H9 (cell line): ENCODE results near the gene PHF21A. TPM values are rescaled to one million over a fixed set of nuclear protein-coding genes. Genes with fewer than 3 reads are reported as not detected.

ENCODE experiments used
- DNase-seq: peaks from one replicate; pipeline ENCODE4 v3.0.0-alpha.2; 2017
- H2AFZ ChIP-seq: one replicate; pipeline ENCODE4 v1.6.1; 2013; ENCODE audit warnings: mild to moderate bottlenecking, low read length, control low read depth, moderate library complexity
- H2AK5ac ChIP-seq: 2 replicates; pipeline ENCODE4 v1.6.1; 2013; ENCODE audit warnings: low read length, control low read depth, mixed read lengths; ENCODE audit not compliant: insufficient read length
- H2BK120ac ChIP-seq: one replicate; pipeline ENCODE4 v1.6.1; 2013; ENCODE audit warnings: low read depth, mild to moderate bottlenecking, low read length, control low read depth, inconsistent platforms; ENCODE audit not compliant: poor library complexity, severe bottlenecking
- H2BK12ac ChIP-seq: 2 replicates; pipeline ENCODE4 v1.6.1; 2013; ENCODE audit warnings: low read length, control low read depth, mixed read lengths, low read depth; ENCODE audit not compliant: insufficient read length
- H2BK15ac ChIP-seq: 2 replicates; pipeline ENCODE4 v1.6.1; 2013; ENCODE audit warnings: low read depth, low read length, control low read depth
- H2BK20ac ChIP-seq: one replicate; pipeline ENCODE4 v1.6.1; 2013; ENCODE audit warnings: low read depth, mild to moderate bottlenecking, low read length, control low read depth, inconsistent platforms; ENCODE audit not compliant: poor library complexity, severe bottlenecking
- H2BK5ac ChIP-seq: 2 replicates; pipeline ENCODE4 v1.6.1; 2013; ENCODE audit warnings: low read length, control low read depth, mixed read lengths; ENCODE audit not compliant: insufficient read length
- H3K14ac ChIP-seq: 2 replicates; pipeline ENCODE4 v1.6.1; 2013; ENCODE audit warnings: low read length, control low read depth; ENCODE audit not compliant: insufficient read depth
- H3K18ac ChIP-seq: 2 replicates; pipeline ENCODE4 v1.6.1; 2013; ENCODE audit warnings: low read depth, mild to moderate bottlenecking, mixed read lengths, low read length, control low read depth; ENCODE audit not compliant: insufficient read length
- H3K23ac ChIP-seq: 2 replicates; pipeline ENCODE4 v1.6.1; 2013; ENCODE audit warnings: low read length, control low read depth, mixed read lengths, low read depth; ENCODE audit not compliant: insufficient read length
- H3K23me2 ChIP-seq: 2 replicates; pipeline ENCODE4 v1.6.1; 2013; ENCODE audit warnings: low read depth, mild to moderate bottlenecking, mixed read lengths, low read length, control low read depth; ENCODE audit not compliant: insufficient read length, poor library complexity, severe bottlenecking
- H3K27ac ChIP-seq: 2 replicates; pipeline ENCODE4 v1.5.1; 2013; ENCODE audit warnings: low read length, control low read depth, mixed read lengths, low read depth; ENCODE audit not compliant: insufficient read length
- H3K27me3 ChIP-seq: 2 replicates; pipeline ENCODE4 v1.6.1; 2013; ENCODE audit warnings: low read length, control low read depth, inconsistent platforms; ENCODE audit not compliant: insufficient read depth
- H3K4ac ChIP-seq: 2 replicates; pipeline ENCODE4 v1.6.1; 2013; ENCODE audit warnings: low read depth, mild to moderate bottlenecking, control low read depth, inconsistent platforms, low read length, moderate library complexity
- H3K4me1 ChIP-seq: 2 replicates; pipeline ENCODE4 v1.6.1; 2013; ENCODE audit warnings: low read length, control low read depth, inconsistent platforms; ENCODE audit not compliant: insufficient read depth
- H3K4me2 ChIP-seq: 2 replicates; pipeline ENCODE4 v1.6.1; 2013; ENCODE audit warnings: low read length, control low read depth, mixed read lengths; ENCODE audit not compliant: insufficient read length, insufficient read depth
- H3K56ac ChIP-seq: 2 replicates; pipeline ENCODE4 v1.6.1; 2013; ENCODE audit warnings: low read depth, mild to moderate bottlenecking, mixed read lengths, low read length, control low read depth; ENCODE audit not compliant: insufficient read length
- H3K79me1 ChIP-seq: 2 replicates; pipeline ENCODE4 v1.6.1; 2013; ENCODE audit warnings: low read depth, mild to moderate bottlenecking, moderate library complexity, low read length, control low read depth, inconsistent platforms; ENCODE audit not compliant: insufficient read depth, poor library complexity, severe bottlenecking
- H3K79me2 ChIP-seq: 2 replicates; pipeline ENCODE4 v1.6.1; 2013; ENCODE audit warnings: low read length, control low read depth, inconsistent platforms; ENCODE audit not compliant: insufficient read depth
- H3K9ac ChIP-seq: 2 replicates; pipeline ENCODE4 v1.6.1; 2013; ENCODE audit warnings: low read length, control low read depth, mixed read lengths; ENCODE audit not compliant: insufficient read length; ENCODE audit errors: extremely low read depth
- H3K9me3 ChIP-seq: one replicate; pipeline ENCODE4 v1.6.1; 2013; ENCODE audit warnings: low read depth, low read length, inconsistent platforms; ENCODE audit not compliant: control insufficient read depth
- H3T11ph ChIP-seq: one replicate; pipeline ENCODE4 v1.6.1; 2013; ENCODE audit warnings: mild to moderate bottlenecking, low read length, control low read depth, inconsistent platforms
- H4K20me1 ChIP-seq: one replicate; pipeline ENCODE4 v1.6.1; 2013; ENCODE audit not compliant: control insufficient read depth, insufficient read length, insufficient read depth
- H4K5ac ChIP-seq: 2 replicates; pipeline ENCODE4 v1.6.1; 2013; ENCODE audit warnings: low read depth, mild to moderate bottlenecking, mixed read lengths, low read length, control low read depth; ENCODE audit not compliant: insufficient read length
- H4K8ac ChIP-seq: replicated peaks from 2 replicates; pipeline ENCODE4 v1.6.1; 2013; ENCODE audit warnings: low read length, control low read depth, mixed read lengths, low read depth; ENCODE audit not compliant: insufficient read length
- H4K91ac ChIP-seq: 2 replicates; pipeline ENCODE4 v1.6.1; 2013; ENCODE audit warnings: low read depth, mild to moderate bottlenecking, moderate library complexity, mixed read lengths, low read length, control low read depth; ENCODE audit not compliant: insufficient read length
- H3K27ac Mint-ChIP-seq, 3 experiments: 2 replicates in 2 of 3; 3 replicates in 1 of 3; pipeline ENCODE4 v1.8.0; 2020 to 2021; ENCODE audit warnings: mixed read lengths in 3 of 3, mild to moderate bottlenecking in 1 of 3, moderate library complexity in 1 of 3
- H3K27me3 Mint-ChIP-seq: 2 replicates; pipeline ENCODE4 v1.8.0; 2021; ENCODE audit warnings: low read depth, mild to moderate bottlenecking, moderate library complexity, mixed read lengths
- H3K36me3 Mint-ChIP-seq, 3 experiments: 2 replicates in 2 of 3; 3 replicates in 1 of 3; pipeline ENCODE4 v1.8.0; 2020 to 2021; ENCODE audit warnings: low read depth in 3 of 3, mixed read lengths in 3 of 3; ENCODE audit not compliant: insufficient read depth in 1 of 3
- H3K4me1 Mint-ChIP-seq, 2 experiments: 2 replicates each; pipeline ENCODE4 v1.8.0; 2020; ENCODE audit warnings: mixed read lengths in 2 of 2
- H3K4me3 Mint-ChIP-seq, 2 experiments: 2 replicates in 1 of 2; 3 replicates in 1 of 2; pipeline ENCODE4 v1.8.0; 2020 to 2021; ENCODE audit warnings: mild to moderate bottlenecking in 2 of 2, mixed read lengths in 2 of 2, moderate library complexity in 1 of 2
- H3K9me3 Mint-ChIP-seq, 2 experiments: 2 replicates in 1 of 2; 3 replicates in 1 of 2; pipeline ENCODE4 v1.8.0; 2020; ENCODE audit warnings: mild to moderate bottlenecking in 2 of 2, mixed read lengths in 2 of 2, moderate library complexity in 1 of 2
- WGBS: extraction: QIAGEN DNeasy Blood & Tissue Kit; methylation state at CpG from one replicate; pipeline ENCODE4 v1.1.7; 2013; ENCODE audit warnings: missing lambda C conversion rate, low lambda C conversion rate, mixed read lengths; ENCODE audit not compliant: insufficient read length; ENCODE audit errors: extremely low coverage; 5-methylcytosine and 5-hydroxymethylcytosine counted together
- total RNA-seq: library from RNA; stranded (reverse); gene quantifications from 2 replicates; pipeline ENCODE4 v1.2.1, GENCODE V29; 2021
- TF ChIP-seq, protein P1 (sequence below): fragments of 200-600 bp; sonication (generic); conservative IDR thresholded peaks from 3 replicates; pipeline ENCODE4 v1.8.0; 2021; ENCODE audit warnings: antibody characterized with exemption, mild to moderate bottlenecking

Gene PHF21A
- total RNA-seq, 1 experiment from 2014 or later: 33.8 TPM

DNA sequence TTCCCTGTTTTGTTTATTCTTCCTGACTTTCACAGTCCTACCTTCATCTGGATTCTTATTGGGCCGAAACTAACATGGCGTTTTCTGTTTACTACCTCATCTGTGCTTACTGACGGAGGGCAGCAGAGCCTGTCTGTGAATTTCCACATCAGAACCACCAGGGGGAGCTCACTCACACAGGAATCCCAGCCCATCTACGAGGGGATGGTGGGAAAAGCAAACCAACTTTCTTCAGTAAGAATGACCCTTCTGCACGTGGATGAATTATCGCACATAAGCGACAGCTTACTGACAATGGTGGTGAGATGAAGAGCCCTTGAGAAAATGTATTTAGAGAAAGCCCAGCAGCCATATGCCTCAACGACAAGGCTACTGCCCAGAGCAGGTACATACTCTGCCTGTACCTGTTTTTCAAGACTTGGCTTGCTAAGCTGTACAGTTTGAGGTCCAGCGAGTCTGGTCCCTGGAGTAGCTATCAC, 156.3 kb downstream of the PHF21A start:
- H2BK15ac ChIP-seq: no peak overlapping the region
- no peak overlapping the region for H2AFZ ChIP-seq
- H4K5ac ChIP-seq: no peak overlapping the region
- H3K27me3 ChIP-seq: no peaks in the 10 kb centered on the region
- peak; percentile 76 for DNase-seq
- H4K91ac ChIP-seq: no peak overlapping the region
- no CpG with 5 or more reads among the region's 9 CpGs for WGBS
- Mint-ChIP-seq H3K36me3 (peaks cover 7 to 32% (median 23%) of the 10 kb centered on the region in 3 experiments; a peak in 5 of 7 replicates), H3K27me3 (no peaks in the 10 kb centered on the region), H3K27ac (no peak overlapping the region), H3K4me3 (no peak overlapping the region), H3K9me3 (no peaks in the 10 kb centered on the region), H3K4me1 (no peaks in the 10 kb centered on the region)
- no peak overlapping the region for H2BK5ac ChIP-seq
- H3K4me2 ChIP-seq: no peak overlapping the region
- no peaks in the 10 kb centered on the region for H3K79me2 ChIP-seq
- H2AK5ac ChIP-seq: no peak overlapping the region
- H3K23ac ChIP-seq: no peak overlapping the region
- no peak overlapping the region for H2BK12ac ChIP-seq
- H3K27ac ChIP-seq: no peak overlapping the region
- no peak overlapping the region for H4K8ac ChIP-seq
- no peaks in the 10 kb centered on the region for H3K23me2 ChIP-seq
- H3K56ac ChIP-seq: no peak overlapping the region
- no peaks in the 10 kb centered on the region for H3K4me1 ChIP-seq
- no peaks in the 10 kb centered on the region for H3K9me3 ChIP-seq
- no peak overlapping the region for H3K9ac ChIP-seq
- no peak overlapping the region for H3K14ac ChIP-seq
- no peaks in the 10 kb centered on the region for H3K79me1 ChIP-seq
- H4K20me1 ChIP-seq: no peaks in the 10 kb centered on the region
- H3T11ph ChIP-seq: no peak overlapping the region
- H3K18ac ChIP-seq: no peak overlapping the region
- no peak overlapping the region for H3K4ac ChIP-seq
- no peak overlapping the region for H2BK120ac ChIP-seq
- TF ChIP-seq, protein P1, sequence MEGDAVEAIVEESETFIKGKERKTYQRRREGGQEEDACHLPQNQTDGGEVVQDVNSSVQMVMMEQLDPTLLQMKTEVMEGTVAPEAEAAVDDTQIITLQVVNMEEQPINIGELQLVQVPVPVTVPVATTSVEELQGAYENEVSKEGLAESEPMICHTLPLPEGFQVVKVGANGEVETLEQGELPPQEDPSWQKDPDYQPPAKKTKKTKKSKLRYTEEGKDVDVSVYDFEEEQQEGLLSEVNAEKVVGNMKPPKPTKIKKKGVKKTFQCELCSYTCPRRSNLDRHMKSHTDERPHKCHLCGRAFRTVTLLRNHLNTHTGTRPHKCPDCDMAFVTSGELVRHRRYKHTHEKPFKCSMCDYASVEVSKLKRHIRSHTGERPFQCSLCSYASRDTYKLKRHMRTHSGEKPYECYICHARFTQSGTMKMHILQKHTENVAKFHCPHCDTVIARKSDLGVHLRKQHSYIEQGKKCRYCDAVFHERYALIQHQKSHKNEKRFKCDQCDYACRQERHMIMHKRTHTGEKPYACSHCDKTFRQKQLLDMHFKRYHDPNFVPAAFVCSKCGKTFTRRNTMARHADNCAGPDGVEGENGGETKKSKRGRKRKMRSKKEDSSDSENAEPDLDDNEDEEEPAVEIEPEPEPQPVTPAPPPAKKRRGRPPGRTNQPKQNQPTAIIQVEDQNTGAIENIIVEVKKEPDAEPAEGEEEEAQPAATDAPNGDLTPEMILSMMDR: peak; percentile 93
- H2BK20ac ChIP-seq: no peak overlapping the region
